Progenitor cell of endocrine pancreas (in vitro differentiated cells): ENCODE data around the gene ANKRD33B. TPM values are rescaled to one million over a fixed set of nuclear protein-coding genes. Genes with fewer than 3 reads are reported as not detected.

Experiments used
- DNase-seq: peaks from one replicate; pipeline ENCODE4 v3.0.0; 2021; ENCODE audit warnings: low spot score; ENCODE audit not compliant: unreplicated experiment
- H3K27ac Mint-ChIP-seq: 2 replicates; pipeline ENCODE4 v1.8.0; 2021; ENCODE audit warnings: mild to moderate bottlenecking, moderate library complexity, mixed read lengths
- H3K27me3 Mint-ChIP-seq: 2 replicates; pipeline ENCODE4 v1.8.0; 2021; ENCODE audit warnings: mixed read lengths
- H3K36me3 Mint-ChIP-seq: 2 replicates; pipeline ENCODE4 v1.8.0; 2022; ENCODE audit warnings: mixed read lengths; ENCODE audit not compliant: insufficient read depth
- H3K4me1 Mint-ChIP-seq: 2 replicates; pipeline ENCODE4 v1.8.0; 2021; ENCODE audit warnings: low read depth, mixed read lengths
- H3K4me3 Mint-ChIP-seq: 2 replicates; pipeline ENCODE4 v1.8.0; 2021; ENCODE audit warnings: low read depth, mild to moderate bottlenecking, moderate library complexity, mixed read lengths
- H3K9me3 Mint-ChIP-seq: 2 replicates; pipeline ENCODE4 v1.8.0; 2021; ENCODE audit warnings: low read depth, mixed read lengths
- total RNA-seq: library from RNA; stranded (reverse); gene quantifications from 2 replicates; pipeline ENCODE4 v1.2.1, GENCODE V29; 2021
- TF ChIP-seq, protein P1 (sequence below): fragments of 200-600 bp; sonication (generic); IDR thresholded peaks from one replicate; pipeline ENCODE4 v1.5.0; 2021; ENCODE audit warnings: antibody characterized with exemption, mild to moderate bottlenecking; ENCODE audit not compliant: unreplicated experiment

The ANKRD33B gene
- total RNA-seq, 1 donor from 2014 or later, result 2.1 TPM

GRCh38 chr5:10622810-10623209, 58.9 kb downstream of the ANKRD33B start:
- DNase-seq, result no peak
- Mint-ChIP-seq H3K36me3 (no peaks in the 10 kb centered on the region), H3K27ac (no peak overlapping the region), H3K4me3 (no peak overlapping the region), H3K9me3 (peaks cover 6% of the 10 kb centered on the region), H3K4me1 (peaks cover 4% of the 10 kb centered on the region), H3K27me3 (peaks cover 15% of the 10 kb centered on the region)
- TF ChIP-seq, protein P1, sequence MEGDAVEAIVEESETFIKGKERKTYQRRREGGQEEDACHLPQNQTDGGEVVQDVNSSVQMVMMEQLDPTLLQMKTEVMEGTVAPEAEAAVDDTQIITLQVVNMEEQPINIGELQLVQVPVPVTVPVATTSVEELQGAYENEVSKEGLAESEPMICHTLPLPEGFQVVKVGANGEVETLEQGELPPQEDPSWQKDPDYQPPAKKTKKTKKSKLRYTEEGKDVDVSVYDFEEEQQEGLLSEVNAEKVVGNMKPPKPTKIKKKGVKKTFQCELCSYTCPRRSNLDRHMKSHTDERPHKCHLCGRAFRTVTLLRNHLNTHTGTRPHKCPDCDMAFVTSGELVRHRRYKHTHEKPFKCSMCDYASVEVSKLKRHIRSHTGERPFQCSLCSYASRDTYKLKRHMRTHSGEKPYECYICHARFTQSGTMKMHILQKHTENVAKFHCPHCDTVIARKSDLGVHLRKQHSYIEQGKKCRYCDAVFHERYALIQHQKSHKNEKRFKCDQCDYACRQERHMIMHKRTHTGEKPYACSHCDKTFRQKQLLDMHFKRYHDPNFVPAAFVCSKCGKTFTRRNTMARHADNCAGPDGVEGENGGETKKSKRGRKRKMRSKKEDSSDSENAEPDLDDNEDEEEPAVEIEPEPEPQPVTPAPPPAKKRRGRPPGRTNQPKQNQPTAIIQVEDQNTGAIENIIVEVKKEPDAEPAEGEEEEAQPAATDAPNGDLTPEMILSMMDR, result no peak

DNA sequence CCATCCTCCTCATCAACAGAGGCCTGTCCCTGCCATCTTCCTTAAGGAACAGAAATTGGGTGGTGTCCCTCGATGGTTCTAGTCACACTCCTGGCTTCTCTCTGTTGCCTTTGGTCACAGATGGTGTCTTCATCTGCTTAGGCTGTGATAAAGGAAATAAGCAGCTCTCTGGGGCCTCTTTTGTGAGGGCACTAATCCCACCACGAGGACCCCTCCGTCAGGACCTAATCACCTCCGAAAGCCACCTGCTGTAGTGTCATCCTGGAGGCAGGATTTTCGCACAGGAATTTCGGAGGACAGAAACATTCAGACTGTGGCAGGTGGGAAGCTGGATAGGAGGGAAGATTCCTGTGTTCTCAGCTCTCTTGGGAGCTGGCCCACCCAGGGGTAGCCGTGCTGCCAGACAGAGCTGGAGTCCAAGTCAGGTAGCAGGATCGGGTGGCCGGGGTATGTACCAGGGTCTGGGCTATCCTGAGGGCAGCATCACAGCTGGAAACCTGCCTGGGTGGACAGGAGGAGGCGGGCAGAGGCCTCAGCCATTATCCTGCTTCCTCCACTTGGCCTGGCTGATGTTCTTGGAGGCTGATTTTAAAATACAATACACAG, 59.5 kb downstream of the ANKRD33B start:
- DNase-seq, result no peak
- TF ChIP-seq, protein P1, result no peak
- Mint-ChIP-seq H3K4me3 (no peak overlapping the region), H3K27ac (no peak overlapping the region), H3K9me3 (peaks cover 6% of the 10 kb centered on the region), H3K27me3 (peaks cover 15% of the 10 kb centered on the region), H3K36me3 (no peaks in the 10 kb centered on the region), H3K4me1 (peaks cover 4% of the 10 kb centered on the region)

DNA sequence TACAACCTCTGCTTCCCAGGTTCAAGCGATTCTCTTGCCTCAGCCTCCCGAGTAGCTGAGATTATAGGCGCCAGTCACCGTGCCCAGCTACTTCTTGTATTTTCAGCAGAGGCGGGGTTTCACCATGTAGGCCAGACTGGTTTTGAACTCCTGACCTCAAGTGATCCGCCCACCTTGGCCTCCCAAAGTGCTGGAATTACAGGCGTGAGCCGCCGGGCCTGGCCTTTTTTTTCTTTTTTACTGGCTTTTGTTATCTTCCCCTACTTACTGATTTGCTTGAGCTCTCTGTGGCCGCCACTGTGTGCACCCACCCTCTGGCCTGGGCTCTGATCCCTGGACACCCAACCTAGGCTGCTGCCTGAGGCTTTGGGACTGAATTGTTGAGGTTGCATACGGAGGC, 60.3 kb downstream of the ANKRD33B start:
- peaks cover 20% of the 10 kb centered on the region for H3K27me3 Mint-ChIP-seq
- DNase-seq, result no peak
- H3K36me3 Mint-ChIP-seq, result no peaks in the 10 kb centered on the region
- TF ChIP-seq, protein P1, result no peak
- no peak overlapping the region for H3K27ac Mint-ChIP-seq
- peaks cover 4% of the 10 kb centered on the region for H3K4me1 Mint-ChIP-seq
- H3K9me3 Mint-ChIP-seq, result peaks cover 6% of the 10 kb centered on the region
- no peak overlapping the region for H3K4me3 Mint-ChIP-seq

- peaks cover 24% of the 10 kb centered on the region for H3K27me3 Mint-ChIP-seq
- no peak overlapping the region for H3K4me3 Mint-ChIP-seq
- H3K27ac Mint-ChIP-seq, result no peak overlapping the region
- DNase-seq, result no peak
- peaks cover 4% of the 10 kb centered on the region for H3K4me1 Mint-ChIP-seq
- H3K9me3 Mint-ChIP-seq, result peaks cover 6% of the 10 kb centered on the region
- H3K36me3 Mint-ChIP-seq, result no peaks in the 10 kb centered on the region
- TF ChIP-seq, protein P1, result no peak
Measured at GRCh38 chr5:10624679-10625078, 60.8 kb downstream of the ANKRD33B start.

GRCh38 chr5:10625700-10626472, 62.0 kb downstream of the ANKRD33B start:
- H3K36me3 Mint-ChIP-seq, result no peaks in the 10 kb centered on the region
- no peak overlapping the region for H3K27ac Mint-ChIP-seq

More at GRCh38 chr5:10625700-10626472, 62.0 kb downstream of the ANKRD33B start:
- Mint-ChIP-seq H3K4me1 (peaks cover 4% of the 10 kb centered on the region), H3K9me3 (peaks cover 2% of the 10 kb centered on the region), H3K4me3 (no peak overlapping the region), H3K27me3 (peaks cover 26% of the 10 kb centered on the region)
- TF ChIP-seq, protein P1, result no peak
- no peak for DNase-seq
